ENCODE results near the gene MYO5A. TPM values are rescaled to one million over a fixed set of nuclear protein-coding genes. Genes with fewer than 3 reads are reported as not detected.

Gene MYO5A
- polyA plus RNA-seq, 1 donor (not counting 4 experiments of a cell fraction or from before 2014, with no cell fraction given): 53.8 TPM

GRCh38 chr15:52517014-52517413, 11.7 kb downstream of the MYO5A start:
- no peak overlapping the region for H3K27ac ChIP-seq (ENCODE audit: control insufficient read depth, insufficient read depth, low read length)
- no peaks in the 10 kb centered on the region for H3K9me1 ChIP-seq (ENCODE audit: control insufficient read depth, extremely low read depth, insufficient read depth, low read length)
- H2AFZ ChIP-seq (ENCODE audit: control insufficient read depth, low read length): no peak overlapping the region
- H3K79me2 ChIP-seq (ENCODE audit: control insufficient read depth, insufficient read depth, low read length): peaks cover 74% of the 10 kb centered on the region
- no peaks in the 10 kb centered on the region for H3K27me3 ChIP-seq (ENCODE audit: control insufficient read depth, extremely low read depth, insufficient read depth, low read length)
- TF ChIP-seq CTCF (optimal IDR thresholded peaks at IDR 0.05 in 1 of 3, IDR thresholded peaks at IDR 0.05 in 1 of 3, conservative IDR thresholded peaks at IDR 0.05 in 1 of 3; ENCODE audit: extremely low read depth in 1 of 3, insufficient read depth in 2 of 3, low read length in 3 of 3) (no peak), EZH2 (IDR thresholded peaks at IDR 0.05; ENCODE audit: low read length) (no peak)
- DNase-seq (ENCODE audit: low read depth, low spot score) (no peak), FAIRE-seq (no peak)
- no peaks in the 10 kb centered on the region for H4K20me1 ChIP-seq (ENCODE audit: control insufficient read depth, extremely low read depth, insufficient read depth, low read length)
- no peak overlapping the region for H3K4me2 ChIP-seq (ENCODE audit: control insufficient read depth, extremely low read depth, insufficient read depth, low read depth, low read length)
- H3K9me3 ChIP-seq (ENCODE audit: control insufficient read depth, low read depth, low read length): no peaks in the 10 kb centered on the region
- no peak overlapping the region for H3K9ac ChIP-seq (ENCODE audit: control insufficient read depth, extremely low read depth, insufficient read depth, low read length)
- dilution Hi-C loops (cut with MboI; ENCODE audit: extremely low pct_ligation_motif_present, low sequenced_read_pairs): no loop called here
- H3K4me3 ChIP-seq (ENCODE audit: control insufficient read depth in 2 of 3, extremely low read depth in 1 of 3, insufficient read depth in 2 of 3, low read depth in 1 of 3, low read length in 3 of 3): no peak overlapping the region
- peaks cover 26% of the 10 kb centered on the region for H3K4me1 ChIP-seq (ENCODE audit: control insufficient read depth, extremely low read depth, insufficient read depth, low read length)
- H3K36me3 ChIP-seq (ENCODE audit: control insufficient read depth in 2 of 2, extremely low read depth in 1 of 2, insufficient read depth in 2 of 2, low read length in 2 of 2): peaks cover 0 to 4% of the 10 kb centered on the region in 2 experiments

- Histone ChIP-seq H3K79me2 (ENCODE audit: control insufficient read depth, insufficient read depth, low read length) (peaks cover 65% of the 10 kb centered on the region), H3K4me3 (ENCODE audit: control insufficient read depth in 2 of 3, extremely low read depth in 1 of 3, insufficient read depth in 2 of 3, low read depth in 1 of 3, low read length in 3 of 3) (no peak overlapping the region), H3K27me3 (ENCODE audit: control insufficient read depth, extremely low read depth, insufficient read depth, low read length) (no peaks in the 10 kb centered on the region), H3K4me1 (ENCODE audit: control insufficient read depth, extremely low read depth, insufficient read depth, low read length) (peaks cover 18% of the 10 kb centered on the region), H3K36me3 (ENCODE audit: control insufficient read depth in 2 of 2, extremely low read depth in 1 of 2, insufficient read depth in 2 of 2, low read length in 2 of 2) (peaks cover 0 to 4% of the 10 kb centered on the region in 2 experiments), H3K9me1 (ENCODE audit: control insufficient read depth, extremely low read depth, insufficient read depth, low read length) (no peaks in the 10 kb centered on the region), H4K20me1 (ENCODE audit: control insufficient read depth, extremely low read depth, insufficient read depth, low read length) (no peaks in the 10 kb centered on the region), H3K9me3 (ENCODE audit: control insufficient read depth, low read depth, low read length) (no peaks in the 10 kb centered on the region), H2AFZ (ENCODE audit: control insufficient read depth, low read length) (no peak overlapping the region), H3K9ac (ENCODE audit: control insufficient read depth, extremely low read depth, insufficient read depth, low read length) (no peak overlapping the region), H3K4me2 (ENCODE audit: control insufficient read depth, extremely low read depth, insufficient read depth, low read depth, low read length) (no peak overlapping the region), H3K27ac (ENCODE audit: control insufficient read depth, insufficient read depth, low read length) (no peak overlapping the region)
- TF ChIP-seq EZH2 (IDR thresholded peaks at IDR 0.05; ENCODE audit: low read length): no peak
- no peak for TF ChIP-seq CTCF (optimal IDR thresholded peaks at IDR 0.05 in 1 of 3, IDR thresholded peaks at IDR 0.05 in 1 of 3, conservative IDR thresholded peaks at IDR 0.05 in 1 of 3; ENCODE audit: extremely low read depth in 1 of 3, insufficient read depth in 2 of 3, low read length in 3 of 3)
- FAIRE-seq: no peak
- DNase-seq (ENCODE audit: low read depth, low spot score): no peak
- dilution Hi-C loops (cut with MboI; ENCODE audit: extremely low pct_ligation_motif_present, low sequenced_read_pairs): no loop called here
Observed at GRCh38 chr15:52515343-52515742, 13.3 kb downstream of the MYO5A start.
